ENCODE results near the gene SLCO2A1. TPM values are rescaled to one million over a fixed set of nuclear protein-coding genes. Genes with fewer than 3 reads are reported as not detected.

SLCO2A1 gene
- total RNA-seq, 1 experiment from 2014 or later: 1.4 TPM

GRCh38 chr3:133999891-134000685 lies 29.6 kb downstream of the SLCO2A1 start:
- DNase-seq (ENCODE audit: low read depth): no peak

- no peak for DNase-seq (ENCODE audit: low read depth)
Measured at GRCh38 chr3:133998691-133999241, 31.0 kb downstream of the SLCO2A1 start.

GRCh38 chr3:133997871-133998635 lies 31.7 kb downstream of the SLCO2A1 start:
- DNase-seq (ENCODE audit: low read depth): no peak

GRCh38 chr3:133996996-133997395 lies 32.7 kb downstream of the SLCO2A1 start:
- no peak for DNase-seq (ENCODE audit: low read depth)

- no peak for DNase-seq (ENCODE audit: low read depth)
Measured at GRCh38 chr3:133996251-133996661, 33.5 kb downstream of the SLCO2A1 start.

- no peak for DNase-seq (ENCODE audit: low read depth)
Measured at GRCh38 chr3:133995264-133995663, 34.5 kb downstream of the SLCO2A1 start.

- DNase-seq (ENCODE audit: low read depth): no peak
Measured at GRCh38 chr3:133994166-133994890, 35.4 kb downstream of the SLCO2A1 start.

- no peak for DNase-seq (ENCODE audit: low read depth)
Measured at GRCh38 chr3:133992951-133993620, 36.6 kb downstream of the SLCO2A1 start.

- DNase-seq (ENCODE audit: low read depth): no peak
Measured at GRCh38 chr3:133992381-133992780, 37.3 kb downstream of the SLCO2A1 start.

- peak; percentile 76 for DNase-seq (ENCODE audit: low read depth)
Measured at GRCh38 chr3:133991637-133992036, 38.1 kb downstream of the SLCO2A1 start.

- DNase-seq (ENCODE audit: low read depth): peak; percentile 60
Measured at GRCh38 chr3:133991209-133991608, 38.5 kb downstream of the SLCO2A1 start.

GRCh38 chr3:133989936-133990702 lies 39.6 kb downstream of the SLCO2A1 start:
- no peak for DNase-seq (ENCODE audit: low read depth)

GRCh38 chr3:133988631-133989161 lies 41.0 kb downstream of the SLCO2A1 start:
- DNase-seq (ENCODE audit: low read depth): no peak

GRCh38 chr3:133987948-133988484 lies 41.7 kb downstream of the SLCO2A1 start:
- no peak for DNase-seq (ENCODE audit: low read depth)

GRCh38 chr3:133987136-133987535 lies 42.6 kb downstream of the SLCO2A1 start:
- no peak for DNase-seq (ENCODE audit: low read depth)

GRCh38 chr3:133986311-133986710 lies 43.4 kb downstream of the SLCO2A1 start:
- no peak for DNase-seq (ENCODE audit: low read depth)

GRCh38 chr3:133984975-133985374 lies 44.8 kb downstream of the SLCO2A1 start:
- DNase-seq (ENCODE audit: low read depth): no peak

GRCh38 chr3:133983576-133984560 lies 45.9 kb downstream of the SLCO2A1 start:
- DNase-seq (ENCODE audit: low read depth): no peak

GRCh38 chr3:133983126-133983525 lies 46.6 kb downstream of the SLCO2A1 start:
- DNase-seq (ENCODE audit: low read depth): no peak
